ENCODE measurements around the gene MAD1L1. TPM values are rescaled to one million over a fixed set of nuclear protein-coding genes. Genes with fewer than 3 reads are reported as not detected.

The MAD1L1 gene
- total RNA-seq, 1 donor from 2014 or later = 53.8 TPM

DNA sequence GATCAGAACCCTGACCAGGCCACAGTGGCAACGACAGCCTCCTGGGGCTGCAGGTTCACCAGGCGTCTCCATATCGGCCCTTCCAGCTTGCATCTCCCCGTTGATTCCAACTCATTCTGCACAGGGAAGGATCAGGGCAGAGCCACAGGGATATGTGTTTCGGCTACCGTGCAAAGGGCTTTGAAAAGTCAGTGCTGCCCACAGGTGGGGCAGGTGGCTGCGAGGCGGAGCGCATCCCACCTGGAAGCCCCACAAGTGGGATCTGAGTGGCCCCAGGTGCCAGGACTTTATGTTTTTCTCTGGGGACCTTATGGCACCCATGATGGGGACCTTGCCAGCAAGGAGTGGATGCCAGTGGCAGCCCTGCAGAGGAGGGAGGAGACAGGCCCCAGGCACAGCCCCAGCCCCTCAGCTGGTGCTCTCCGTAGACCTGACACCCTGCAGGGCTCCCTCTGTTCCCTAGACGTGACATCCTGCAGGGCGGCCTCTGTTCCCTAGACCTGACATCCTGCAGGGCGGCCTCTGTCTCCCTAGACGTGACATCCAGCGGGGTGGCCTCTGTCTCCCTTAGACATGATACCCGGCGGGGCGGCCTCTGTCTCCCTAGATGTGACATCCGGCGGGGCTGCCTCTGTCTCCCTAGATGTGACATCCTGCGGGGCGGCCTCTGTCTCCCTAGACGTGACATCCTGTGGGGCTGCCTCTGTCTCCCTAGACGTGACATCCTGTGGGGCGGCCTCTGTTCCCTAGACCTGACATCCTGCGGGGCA, 373.3 kb downstream of the MAD1L1 start:
- Mint-ChIP-seq H3K36me3 (ENCODE audit: low read depth) (no peaks in the 10 kb centered on the region), H3K27me3 (ENCODE audit: low read depth) (no peaks in the 10 kb centered on the region), H3K9me3 (no peaks in the 10 kb centered on the region), H3K4me1 (peaks cover 8% of the 10 kb centered on the region), H3K27ac (ENCODE audit: unreplicated experiment) (no peak overlapping the region), H3K4me3 (no peak overlapping the region)
- no peak for DNase-seq (ENCODE audit: low read depth, low spot score)
- TF ChIP-seq, protein P1, sequence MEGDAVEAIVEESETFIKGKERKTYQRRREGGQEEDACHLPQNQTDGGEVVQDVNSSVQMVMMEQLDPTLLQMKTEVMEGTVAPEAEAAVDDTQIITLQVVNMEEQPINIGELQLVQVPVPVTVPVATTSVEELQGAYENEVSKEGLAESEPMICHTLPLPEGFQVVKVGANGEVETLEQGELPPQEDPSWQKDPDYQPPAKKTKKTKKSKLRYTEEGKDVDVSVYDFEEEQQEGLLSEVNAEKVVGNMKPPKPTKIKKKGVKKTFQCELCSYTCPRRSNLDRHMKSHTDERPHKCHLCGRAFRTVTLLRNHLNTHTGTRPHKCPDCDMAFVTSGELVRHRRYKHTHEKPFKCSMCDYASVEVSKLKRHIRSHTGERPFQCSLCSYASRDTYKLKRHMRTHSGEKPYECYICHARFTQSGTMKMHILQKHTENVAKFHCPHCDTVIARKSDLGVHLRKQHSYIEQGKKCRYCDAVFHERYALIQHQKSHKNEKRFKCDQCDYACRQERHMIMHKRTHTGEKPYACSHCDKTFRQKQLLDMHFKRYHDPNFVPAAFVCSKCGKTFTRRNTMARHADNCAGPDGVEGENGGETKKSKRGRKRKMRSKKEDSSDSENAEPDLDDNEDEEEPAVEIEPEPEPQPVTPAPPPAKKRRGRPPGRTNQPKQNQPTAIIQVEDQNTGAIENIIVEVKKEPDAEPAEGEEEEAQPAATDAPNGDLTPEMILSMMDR (conservative IDR thresholded peaks at IDR 0.05) = no peak

GRCh38 chr7:1858435-1859265, 374.1 kb downstream of the MAD1L1 start:
- DNase-seq (ENCODE audit: low read depth, low spot score) = no peak
- Mint-ChIP-seq H3K27me3 (ENCODE audit: low read depth) (no peaks in the 10 kb centered on the region), H3K4me1 (peaks cover 5% of the 10 kb centered on the region), H3K4me3 (no peak overlapping the region), H3K27ac (ENCODE audit: unreplicated experiment) (no peak overlapping the region), H3K9me3 (no peaks in the 10 kb centered on the region), H3K36me3 (ENCODE audit: low read depth) (no peaks in the 10 kb centered on the region)
- TF ChIP-seq, protein P1 (conservative IDR thresholded peaks at IDR 0.05) = no peak

DNA sequence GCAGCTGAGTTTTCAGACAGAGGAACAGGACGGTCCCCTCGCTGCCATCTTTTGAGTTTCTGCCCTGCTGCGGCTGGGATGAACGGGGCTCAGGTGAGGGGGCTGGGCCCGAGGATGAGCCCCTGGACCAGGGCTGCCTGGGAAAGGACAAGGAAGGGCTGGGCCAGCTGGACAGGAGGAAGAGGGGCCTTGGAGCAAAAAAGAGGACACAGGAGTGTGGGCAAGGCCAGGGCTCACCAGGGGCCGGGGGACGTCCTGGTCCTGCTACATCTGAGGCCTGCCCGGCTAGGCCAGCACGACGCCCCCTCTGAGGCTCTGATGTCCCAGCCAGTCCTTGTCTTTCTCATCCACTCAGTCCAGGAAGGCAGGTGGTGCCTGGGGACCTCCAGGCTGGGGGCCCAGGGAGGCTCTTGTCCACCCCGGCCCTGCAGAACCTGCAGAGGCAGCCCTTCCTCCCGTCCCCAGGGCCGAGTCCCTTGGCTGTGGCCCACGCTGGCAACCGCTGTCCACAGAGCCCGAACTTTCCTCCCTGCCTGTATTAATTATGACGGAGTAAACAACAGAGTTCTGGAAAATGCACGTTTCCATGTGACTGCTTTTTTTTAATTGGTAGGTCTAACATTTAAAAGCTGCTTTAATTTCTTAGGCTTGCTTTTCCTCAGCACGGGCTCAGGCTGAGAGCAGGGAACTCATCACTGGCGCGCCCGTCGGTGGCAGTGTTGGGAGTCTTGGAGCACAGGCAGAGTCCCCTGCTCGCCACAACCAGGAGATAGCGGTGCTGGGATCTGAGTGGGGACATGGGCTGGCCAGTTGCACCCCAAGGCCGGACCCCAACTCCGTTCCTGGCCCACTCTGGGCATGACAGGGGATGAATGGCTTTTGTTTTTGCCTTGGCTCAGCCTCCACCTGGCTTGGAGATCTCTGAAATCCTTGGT, 375.0 kb downstream of the MAD1L1 start:
- no peak for DNase-seq (ENCODE audit: low read depth, low spot score)

DNA sequence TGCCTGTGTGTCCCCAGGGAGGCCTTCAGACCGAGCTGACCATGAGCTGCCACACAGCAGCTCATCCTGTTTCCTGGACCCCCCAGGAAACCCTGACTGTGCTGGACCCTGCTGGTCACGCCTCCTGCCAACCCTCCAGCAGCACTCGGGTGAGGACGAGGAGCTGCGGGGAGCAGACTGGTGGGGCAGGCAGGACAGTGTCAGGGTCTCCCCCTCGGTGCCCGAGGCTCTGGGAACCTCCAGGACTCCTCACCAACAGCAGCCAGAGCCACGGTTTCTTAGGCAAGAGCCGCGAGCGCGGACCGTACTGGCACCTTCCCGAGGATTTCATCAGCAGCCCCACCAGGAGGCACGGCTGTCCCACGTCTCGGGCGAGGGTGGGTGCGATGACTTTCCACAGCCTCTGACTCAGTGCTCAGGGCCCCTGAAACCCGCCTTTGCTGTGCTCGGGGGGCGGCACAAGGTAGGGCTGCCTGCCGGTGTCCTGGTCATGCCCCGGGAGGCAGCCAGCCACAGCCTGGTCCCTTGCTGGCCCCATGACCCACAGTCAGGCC, 375.8 kb downstream of the MAD1L1 start:
- TF ChIP-seq, protein P1 (conservative IDR thresholded peaks at IDR 0.05) = no peak
- H3K27ac Mint-ChIP-seq (ENCODE audit: unreplicated experiment) = no peak overlapping the region
- no peak for DNase-seq (ENCODE audit: low read depth, low spot score)
- no peaks in the 10 kb centered on the region for H3K36me3 Mint-ChIP-seq (ENCODE audit: low read depth)
- no peak overlapping the region for H3K4me3 Mint-ChIP-seq
- no peaks in the 10 kb centered on the region for H3K9me3 Mint-ChIP-seq
- H3K27me3 Mint-ChIP-seq (ENCODE audit: low read depth) = no peaks in the 10 kb centered on the region
- no peaks in the 10 kb centered on the region for H3K4me1 Mint-ChIP-seq

More for the DNA sequence above, 375.0 kb downstream of the MAD1L1 start:
- no peaks in the 10 kb centered on the region for H3K9me3 Mint-ChIP-seq
- H3K4me1 Mint-ChIP-seq = peaks cover 5% of the 10 kb centered on the region
- TF ChIP-seq, protein P1 (conservative IDR thresholded peaks at IDR 0.05) = no peak
- no peaks in the 10 kb centered on the region for H3K36me3 Mint-ChIP-seq (ENCODE audit: low read depth)
- H3K4me3 Mint-ChIP-seq = no peak overlapping the region
- no peak overlapping the region for H3K27ac Mint-ChIP-seq (ENCODE audit: unreplicated experiment)
- H3K27me3 Mint-ChIP-seq (ENCODE audit: low read depth) = no peaks in the 10 kb centered on the region

All from neural crest cell (in vitro differentiated cells).